HT-29 (cell line): ENCODE results near the gene DNAJB6. TPM values are rescaled to one million over a fixed set of nuclear protein-coding genes. Genes with fewer than 3 reads are reported as not detected.

Experiments
- DNase-seq: peaks from one replicate; pipeline ENCODE4 v3.0.0-alpha.2; 2015; ENCODE audit warnings: low spot score
- total RNA-seq: library from RNA; depleted of rRNA; stranded (reverse); fragments of >200 nt; shearing (Covaris generic); gene quantifications from 2 replicates; pipeline ENCODE4 v1.2.3, GENCODE V29; 2014

DNAJB6 gene
- total RNA-seq, 1 experiment from 2014 or later, result 48.2 TPM

GRCh38 chr7:157409149-157409752 lies 72.4 kb downstream of the DNAJB6 start:
- no peak for DNase-seq

- DNase-seq, result no peak
Observed at GRCh38 chr7:157409753-157410727, 73.2 kb downstream of the DNAJB6 start.

- no peak for DNase-seq
Observed at GRCh38 chr7:157410831-157411556, 74.2 kb downstream of the DNAJB6 start.

GRCh38 chr7:157411580-157411979 lies 74.8 kb downstream of the DNAJB6 start:
- peak; percentile 52 for DNase-seq

- no peak for DNase-seq
Observed at GRCh38 chr7:157412021-157412443, 75.2 kb downstream of the DNAJB6 start.

GRCh38 chr7:157412491-157413180 lies 75.8 kb downstream of the DNAJB6 start:
- DNase-seq, result no peak

GRCh38 chr7:157413881-157414701 lies 77.3 kb downstream of the DNAJB6 start:
- no peak for DNase-seq

GRCh38 chr7:157414702-157415096 lies 77.9 kb downstream of the DNAJB6 start:
- no peak for DNase-seq

- no peak for DNase-seq
Observed at GRCh38 chr7:157415486-157415885, 78.7 kb downstream of the DNAJB6 start.

GRCh38 chr7:157416011-157416410 lies 79.2 kb downstream of the DNAJB6 start:
- no peak for DNase-seq

GRCh38 chr7:157418204-157419034 lies 81.6 kb downstream of the DNAJB6 start:
- no peak for DNase-seq

GRCh38 chr7:157419035-157419293 lies 82.2 kb downstream of the DNAJB6 start:
- DNase-seq, result no peak

- no peak for DNase-seq
Observed at GRCh38 chr7:157422279-157422678, 85.5 kb downstream of the DNAJB6 start.

- no peak for DNase-seq
Observed at GRCh38 chr7:157423348-157423747, 86.5 kb downstream of the DNAJB6 start.

GRCh38 chr7:157423886-157424565 lies 87.2 kb downstream of the DNAJB6 start:
- no peak for DNase-seq

- peak; percentile 28 for DNase-seq
Observed at GRCh38 chr7:157425137-157425731, 88.4 kb downstream of the DNAJB6 start.

GRCh38 chr7:157425761-157426160 lies 89.0 kb downstream of the DNAJB6 start:
- DNase-seq, result no peak

GRCh38 chr7:157426463-157427301 lies 89.9 kb downstream of the DNAJB6 start:
- DNase-seq, result no peak
